DMS153 treated with DMSO at 0.1 percent for 48 hours (cell line): ENCODE results near the gene BRSK2.

ENCODE experiments used
- DNase-seq: peaks from one replicate; lab custom pipeline; 2025; ENCODE audit not compliant: unreplicated experiment; lab: John Stamatoyannopoulos, UW

Gene BRSK2

DNA sequence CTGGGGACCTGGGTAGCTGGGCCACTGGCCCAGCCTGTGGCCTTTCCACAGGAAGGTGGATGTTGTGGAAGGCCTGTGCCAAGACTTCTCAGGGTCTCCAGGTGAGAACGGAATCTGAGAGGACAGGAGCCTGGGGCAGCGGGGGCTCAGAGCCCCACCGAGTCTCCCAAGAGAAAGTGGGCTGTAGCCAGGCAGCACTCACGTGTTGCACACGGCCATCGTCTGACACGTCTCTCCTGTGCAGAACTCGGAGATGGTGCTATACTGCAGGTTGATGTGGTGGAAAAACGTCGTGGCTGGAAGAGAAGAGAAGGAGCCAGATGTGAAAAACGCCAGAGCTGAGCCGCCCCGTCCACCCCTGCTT lies 90.4 kb downstream of the BRSK2 start:
- DNase-seq = no peak

GRCh38 chr11:1480555-1481482 lies 91.1 kb downstream of the BRSK2 start:
- no peak for DNase-seq

- no peak for DNase-seq
Measured at GRCh38 chr11:1481483-1481825, 91.7 kb downstream of the BRSK2 start.

- no peak for DNase-seq
Measured at GRCh38 chr11:1481861-1482441, 92.2 kb downstream of the BRSK2 start.

- DNase-seq = no peak
Measured at GRCh38 chr11:1482581-1483444, 93.1 kb downstream of the BRSK2 start.

DNA sequence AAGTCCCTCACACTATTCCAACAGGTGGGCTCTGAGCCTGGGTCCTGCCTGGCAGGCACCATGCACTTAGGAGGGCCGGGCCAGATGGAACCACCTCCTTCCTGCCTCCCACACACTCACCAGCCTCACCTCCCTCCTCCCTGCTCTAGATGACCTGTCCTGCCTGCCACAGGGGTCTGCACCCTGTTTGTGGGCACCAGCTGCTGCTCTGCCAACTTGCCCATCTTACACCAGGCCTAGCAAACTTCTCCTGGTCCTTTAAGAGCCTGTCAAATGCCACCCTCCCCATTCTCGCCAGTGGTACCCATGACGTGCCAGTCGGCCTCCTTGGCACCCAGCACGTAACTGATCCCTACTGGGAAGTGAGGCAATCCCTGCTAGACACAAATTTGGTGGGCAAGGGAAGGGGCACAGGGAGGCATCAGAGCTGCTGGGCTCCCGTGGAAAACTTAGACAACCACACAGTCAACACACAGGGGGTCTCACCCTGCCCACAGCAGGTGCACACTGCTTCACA lies 93.8 kb downstream of the BRSK2 start:
- no peak for DNase-seq

DNA sequence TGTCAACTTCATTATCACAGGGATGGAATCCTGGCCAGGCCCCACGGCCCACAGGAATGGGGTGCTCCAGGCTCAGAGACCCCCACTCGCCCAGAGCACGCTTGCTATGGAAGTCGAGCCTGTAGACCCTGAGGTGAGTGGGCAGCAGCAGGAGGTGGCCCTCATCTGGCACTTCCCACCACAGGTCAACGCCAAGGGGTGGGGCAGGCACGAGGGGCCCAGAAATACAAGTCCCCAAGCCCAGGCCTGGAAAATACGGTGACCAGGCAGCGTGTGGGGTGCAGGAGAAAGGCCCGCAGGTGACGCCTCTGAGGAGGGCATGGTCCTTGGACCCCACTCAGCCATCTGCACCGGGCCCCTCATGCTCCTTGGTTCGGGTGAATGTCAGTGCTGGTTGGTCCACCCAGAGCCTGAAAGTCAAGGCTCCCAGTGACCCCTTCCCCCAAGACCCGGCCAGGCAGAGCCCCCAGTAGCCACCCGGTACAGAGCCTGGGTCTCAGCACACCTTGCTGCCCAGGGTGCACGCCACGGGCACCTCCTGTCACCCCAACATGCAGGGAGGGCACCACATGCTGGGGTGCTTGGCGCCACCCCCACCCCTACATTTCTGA lies 94.4 kb downstream of the BRSK2 start:
- no peak for DNase-seq

- no peak for DNase-seq
Measured at GRCh38 chr11:1484695-1485503, 95.2 kb downstream of the BRSK2 start.

DNA sequence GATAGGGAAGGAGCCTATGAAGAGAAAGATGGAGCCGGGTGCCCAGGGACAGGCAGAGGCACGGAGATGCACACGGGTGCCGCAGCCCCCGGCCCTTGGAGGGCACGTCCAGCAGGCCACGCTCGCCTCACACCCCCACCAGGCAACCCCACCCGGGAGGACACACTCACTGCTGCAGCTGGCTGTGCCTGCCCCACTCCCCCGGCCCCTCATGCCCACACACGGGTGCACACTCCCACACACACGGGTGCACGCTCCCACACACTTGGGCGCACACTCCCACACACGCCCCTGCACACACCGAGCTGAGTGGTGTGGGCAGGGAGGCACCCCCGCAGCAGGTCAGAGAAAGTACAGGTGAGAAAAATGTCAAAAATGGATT lies 95.8 kb downstream of the BRSK2 start:
- DNase-seq = no peak

DNA sequence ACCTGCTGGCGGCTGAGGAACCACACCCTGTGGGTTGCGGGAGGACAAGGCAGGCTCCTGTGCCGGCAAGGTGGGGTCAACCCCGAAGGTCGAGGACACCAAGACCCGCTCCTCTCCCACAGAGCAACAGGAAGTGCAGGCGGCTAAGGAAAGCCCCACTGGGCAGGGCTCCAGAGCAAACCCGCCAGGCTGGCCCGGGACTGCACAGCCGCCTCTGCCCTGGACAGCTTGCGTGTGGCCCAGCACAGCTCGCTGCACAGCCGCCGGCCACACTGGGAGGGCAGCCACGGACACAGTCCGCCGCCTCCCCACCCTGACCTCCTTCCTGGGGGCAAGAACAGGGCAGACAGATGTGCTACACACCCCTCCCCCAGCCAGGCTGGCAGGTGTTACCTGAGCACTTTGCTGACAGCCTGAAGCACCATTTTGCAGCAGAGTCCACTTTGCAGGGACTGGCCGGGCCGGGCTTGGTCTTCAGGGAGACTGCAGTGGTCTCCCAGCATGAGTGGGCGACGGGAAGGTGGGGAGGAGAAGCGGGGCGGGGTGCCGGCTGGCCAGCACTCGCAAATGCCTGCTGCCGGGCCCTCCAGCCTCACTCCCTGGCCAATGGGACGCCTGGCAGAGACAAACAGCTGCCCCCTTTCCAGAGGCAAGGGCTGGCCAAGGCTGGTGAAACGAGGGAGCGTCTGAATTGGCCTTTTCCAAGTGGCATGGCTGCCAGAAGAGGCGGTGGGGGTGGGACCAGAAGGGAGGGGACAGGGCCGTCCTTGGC lies 96.5 kb downstream of the BRSK2 start, which contains the start of gene MOB2:
Gene MOB2 (minus strand): TSS at position 726 of the 772 bp plus-strand sequence. CDS start 223 bp downstream, at position 503.
- no peak for DNase-seq

DNA sequence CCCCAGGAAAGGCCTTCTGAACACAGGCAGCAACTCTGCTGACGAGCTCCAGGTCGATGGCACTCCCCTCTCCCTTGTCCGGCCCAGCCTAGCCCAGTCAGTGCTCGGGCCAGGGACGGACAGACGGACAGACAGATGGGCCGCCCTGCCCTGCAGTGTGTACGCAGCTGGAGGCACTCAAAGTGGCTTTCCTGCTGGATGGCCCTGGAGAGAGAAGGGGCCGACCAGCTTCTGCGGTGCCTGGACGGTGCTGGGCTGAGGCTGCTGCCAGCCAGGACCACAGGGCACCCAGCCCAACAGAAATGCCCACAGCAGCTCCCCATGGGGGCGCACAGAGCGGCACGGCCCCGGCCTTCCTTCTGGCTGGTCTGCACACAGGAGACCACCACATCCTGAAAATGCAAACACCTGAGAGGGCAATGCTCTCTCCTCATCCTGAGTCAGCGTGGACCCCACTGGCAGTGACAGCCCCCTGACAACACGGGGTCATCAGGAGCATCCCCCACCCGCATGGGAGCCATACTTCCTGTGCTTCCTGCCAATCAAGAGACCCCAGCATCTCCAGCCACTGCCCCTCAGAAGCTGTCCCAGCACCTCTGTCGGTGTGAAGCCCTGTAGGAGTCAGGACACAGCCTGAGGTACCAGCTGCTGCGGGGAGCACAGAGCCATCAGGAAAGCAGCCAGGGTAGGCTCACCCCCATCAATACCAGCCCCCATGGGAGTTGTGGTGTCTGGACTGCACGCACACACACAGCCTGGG lies 97.5 kb downstream of the BRSK2 start:
- no peak for DNase-seq

DNA sequence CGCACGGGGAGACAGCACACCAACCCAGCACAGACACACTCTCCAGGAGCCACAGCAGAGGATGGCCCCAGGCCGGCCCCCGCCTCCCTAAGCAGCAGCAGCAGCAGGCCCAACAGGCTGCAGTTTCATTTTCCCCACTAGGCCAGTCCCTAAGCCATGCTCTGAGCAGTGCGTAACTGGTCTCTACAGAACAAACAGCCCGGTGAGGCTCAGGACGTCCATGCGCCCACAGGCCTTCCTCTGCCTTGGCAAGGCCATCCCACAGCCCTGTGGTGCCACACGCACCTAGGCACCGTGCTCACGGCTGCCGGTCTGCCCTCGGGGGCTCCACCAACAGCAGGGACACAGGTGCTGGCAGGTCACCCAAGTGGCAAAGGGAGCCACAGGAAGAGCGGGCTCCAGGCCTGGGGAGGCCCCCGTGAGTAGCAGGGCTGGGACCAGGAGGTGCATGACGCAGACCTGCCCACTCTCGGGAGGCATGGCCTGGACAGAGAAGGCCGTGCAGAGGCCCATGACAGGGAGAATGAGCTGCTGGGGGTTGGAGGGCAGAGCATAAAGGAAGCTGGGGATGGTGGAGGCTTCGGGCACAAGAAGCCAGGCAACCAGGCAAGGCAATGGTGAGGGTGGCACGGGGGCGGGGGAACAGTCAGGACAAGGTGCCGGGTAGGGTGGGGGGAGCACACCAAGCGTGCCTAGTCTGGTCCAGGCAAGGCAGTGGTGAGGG lies 98.3 kb downstream of the BRSK2 start:
- DNase-seq = no peak

GRCh38 chr11:1488575-1489180 lies 98.9 kb downstream of the BRSK2 start:
- DNase-seq = no peak

DNA sequence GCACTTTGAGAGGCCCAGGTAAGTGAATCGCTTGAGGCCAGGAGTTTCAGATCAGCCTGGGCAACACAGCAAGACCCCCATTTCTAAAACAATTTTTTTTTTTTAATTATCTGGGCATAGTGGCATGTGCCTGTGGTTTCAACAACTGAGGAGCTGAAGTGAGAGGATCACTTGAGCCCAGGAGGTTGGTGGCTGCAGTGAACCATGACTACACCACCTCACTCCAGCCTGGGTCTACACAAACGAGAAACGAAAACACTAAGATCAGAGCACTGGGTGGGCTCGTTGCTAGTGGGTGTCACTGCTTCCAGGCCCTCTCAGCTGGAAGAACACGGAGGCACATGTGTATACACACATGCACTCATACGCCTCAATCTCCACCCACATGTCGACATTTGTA lies 100.9 kb downstream of the BRSK2 start:
- no peak for DNase-seq

DNA sequence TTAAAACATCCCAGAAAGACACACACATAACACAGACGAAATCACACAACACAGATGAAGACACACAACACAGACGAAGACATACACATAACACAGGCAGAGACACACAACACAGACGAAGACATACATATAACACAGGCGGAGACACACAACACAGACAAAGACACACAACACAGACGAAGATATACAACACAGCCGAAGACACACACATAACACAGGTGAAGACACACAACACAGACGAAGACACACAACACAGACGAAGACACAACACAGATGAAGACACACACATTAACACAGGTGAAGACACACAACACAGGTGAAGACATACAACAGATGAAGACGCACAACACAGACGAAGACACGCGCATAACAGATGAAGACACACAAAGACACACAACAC lies 101.6 kb downstream of the BRSK2 start:
- DNase-seq = no peak

- DNase-seq = no peak
Measured at GRCh38 chr11:1493650-1494244, 104.0 kb downstream of the BRSK2 start.

DNA sequence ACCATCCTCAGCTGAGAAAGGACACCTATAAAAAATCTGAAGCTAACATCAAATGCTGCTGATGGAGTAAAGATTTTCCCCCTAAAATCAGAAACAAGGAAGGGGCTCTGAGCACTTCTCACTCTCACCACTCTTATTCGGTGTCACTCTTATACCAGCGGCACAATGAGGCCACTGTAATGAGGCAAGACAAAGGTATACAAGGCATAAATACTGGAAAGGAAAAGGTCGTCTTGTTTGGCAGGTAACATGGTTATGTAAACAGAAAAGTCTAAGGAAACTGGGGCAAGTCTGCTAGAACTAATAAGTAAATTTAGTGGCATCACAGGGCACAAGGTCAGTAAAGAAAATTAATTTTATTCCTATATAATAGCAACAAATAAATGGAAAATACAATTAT lies 104.9 kb downstream of the BRSK2 start:
- no peak for DNase-seq
